Activated CD4-positive, alpha-beta T cell treated with anti-CD3 and anti-CD28 coated beads for 4 hours (primary cell): ENCODE data around the gene MACROH2A2.
A peak's percentile ranks its signal among the peaks of the same experiment; 100 is the strongest.
"Not testable (repeated sequence)": the region's sequence is repeated elsewhere in the genome, so short reads cannot be mapped to it uniquely, and the experiment has no call there.

Source experiments
- DNase-seq, 2 donors: peaks; one replicate each; pipeline ENCODE4 v3.0.0-alpha.2; 2020

MACROH2A2 gene

GRCh38 chr10:70106958-70107791 lies 54.5 kb downstream of the MACROH2A2 start:
- no peak for DNase-seq

- no peak for DNase-seq
These were observed 56.6 kb downstream of the MACROH2A2 start for GRCh38 chr10:70109064-70109729.

GRCh38 chr10:70111496-70111895 lies 58.9 kb downstream of the MACROH2A2 start:
- DNase-seq = no peak

GRCh38 chr10:70112071-70112470 lies 59.4 kb downstream of the MACROH2A2 start:
- no peak for DNase-seq

GRCh38 chr10:70114902-70115301 lies 62.3 kb downstream of the MACROH2A2 start:
- no peak for DNase-seq

GRCh38 chr10:70115948-70116682 lies 63.5 kb downstream of the MACROH2A2 start:
- peak; percentile 41 to 61 for DNase-seq

GRCh38 chr10:70117646-70118045 lies 65.0 kb downstream of the MACROH2A2 start:
- DNase-seq = no peak

GRCh38 chr10:70118196-70118595 lies 65.5 kb downstream of the MACROH2A2 start:
- no peak for DNase-seq

GRCh38 chr10:70119197-70119596 lies 66.6 kb downstream of the MACROH2A2 start:
- no peak for DNase-seq

- no peak for DNase-seq
These were observed 67.0 kb downstream of the MACROH2A2 start for GRCh38 chr10:70119623-70120022.

GRCh38 chr10:70120417-70120816 lies 67.8 kb downstream of the MACROH2A2 start:
- no peak for DNase-seq

GRCh38 chr10:70121281-70121949 lies 68.8 kb downstream of the MACROH2A2 start:
- no peak for DNase-seq

- DNase-seq = no peak
These were observed 70.1 kb downstream of the MACROH2A2 start for GRCh38 chr10:70122742-70123141.

- not testable (repeated sequence) for DNase-seq
These were observed 70.5 kb downstream of the MACROH2A2 start for GRCh38 chr10:70123166-70123565.

- DNase-seq = no peak
These were observed 71.2 kb downstream of the MACROH2A2 start for GRCh38 chr10:70123817-70124216.

- DNase-seq = no peak
These were observed 71.8 kb downstream of the MACROH2A2 start for GRCh38 chr10:70124415-70124814.

- no peak for DNase-seq
These were observed 72.3 kb downstream of the MACROH2A2 start for GRCh38 chr10:70124918-70125317.

GRCh38 chr10:70125918-70126552 lies 73.4 kb downstream of the MACROH2A2 start:
- DNase-seq = no peak

GRCh38 chr10:70126700-70127395 lies 74.2 kb downstream of the MACROH2A2 start:
- no peak for DNase-seq

GRCh38 chr10:70130878-70131559 lies 78.4 kb downstream of the MACROH2A2 start:
- DNase-seq = no peak

- no peak for DNase-seq
These were observed 78.9 kb downstream of the MACROH2A2 start for GRCh38 chr10:70131560-70131937.
